Measurements from ENCODE around the gene GPC5. TPM values are rescaled to one million over a fixed set of nuclear protein-coding genes. Genes with fewer than 3 reads are reported as not detected.

GPC5 gene
- total RNA-seq, 1 donor from 2014 or later = 8.7 TPM

GRCh38 chr13:91389186-91389585, 9.2 kb upstream of the GPC5 start:
- H3K9me3 ChIP-seq = no peaks in the 10 kb centered on the region
- H3K4me3 ChIP-seq = no peak overlapping the region
- peaks cover 6% of the 10 kb centered on the region for H3K27me3 ChIP-seq (ENCODE audit: low read depth)
- intact Hi-C loops (cut with DNase I) = no loop called here
- H3K27ac ChIP-seq = no peak overlapping the region
- DNase-seq (no peak), ATAC-seq (peak; percentile 70 to 97)
- H3K36me3 ChIP-seq = no peaks in the 10 kb centered on the region
- TF ChIP-seq, protein P1, sequence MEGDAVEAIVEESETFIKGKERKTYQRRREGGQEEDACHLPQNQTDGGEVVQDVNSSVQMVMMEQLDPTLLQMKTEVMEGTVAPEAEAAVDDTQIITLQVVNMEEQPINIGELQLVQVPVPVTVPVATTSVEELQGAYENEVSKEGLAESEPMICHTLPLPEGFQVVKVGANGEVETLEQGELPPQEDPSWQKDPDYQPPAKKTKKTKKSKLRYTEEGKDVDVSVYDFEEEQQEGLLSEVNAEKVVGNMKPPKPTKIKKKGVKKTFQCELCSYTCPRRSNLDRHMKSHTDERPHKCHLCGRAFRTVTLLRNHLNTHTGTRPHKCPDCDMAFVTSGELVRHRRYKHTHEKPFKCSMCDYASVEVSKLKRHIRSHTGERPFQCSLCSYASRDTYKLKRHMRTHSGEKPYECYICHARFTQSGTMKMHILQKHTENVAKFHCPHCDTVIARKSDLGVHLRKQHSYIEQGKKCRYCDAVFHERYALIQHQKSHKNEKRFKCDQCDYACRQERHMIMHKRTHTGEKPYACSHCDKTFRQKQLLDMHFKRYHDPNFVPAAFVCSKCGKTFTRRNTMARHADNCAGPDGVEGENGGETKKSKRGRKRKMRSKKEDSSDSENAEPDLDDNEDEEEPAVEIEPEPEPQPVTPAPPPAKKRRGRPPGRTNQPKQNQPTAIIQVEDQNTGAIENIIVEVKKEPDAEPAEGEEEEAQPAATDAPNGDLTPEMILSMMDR (IDR thresholded peaks at IDR 0.05) = no peak
- no peaks in the 10 kb centered on the region for H3K4me1 ChIP-seq

- Histone ChIP-seq H3K4me1 (peaks cover 16% of the 10 kb centered on the region), H3K4me3 (no peak overlapping the region), H3K27ac (no peak overlapping the region), H3K27me3 (ENCODE audit: low read depth) (peaks cover 48% of the 10 kb centered on the region), H3K9me3 (no peaks in the 10 kb centered on the region), H3K36me3 (no peaks in the 10 kb centered on the region)
- no peak for DNase-seq
- TF ChIP-seq, protein P1 (IDR thresholded peaks at IDR 0.05) = no peak
- peak in 1 of 2 donors; percentile 59 for ATAC-seq
- intact Hi-C loops (cut with DNase I) = no loop called here
Observed at GRCh38 chr13:91397595-91397994, 826 bp upstream of the GPC5 start.

- no peaks in the 10 kb centered on the region for H3K36me3 ChIP-seq
- TF ChIP-seq, protein P1 (IDR thresholded peaks at IDR 0.05) = no peak
- H3K27me3 ChIP-seq (ENCODE audit: low read depth) = peaks cover 40% of the 10 kb centered on the region
- DNase-seq (no peak), ATAC-seq (peak; percentile 44 to 50)
- no peaks in the 10 kb centered on the region for H3K9me3 ChIP-seq
- peaks cover 16% of the 10 kb centered on the region for H3K4me1 ChIP-seq
- intact Hi-C loops (cut with DNase I) = no loop called here
- H3K27ac ChIP-seq = no peak overlapping the region
- peak overlapping the region; percentile 64 for H3K4me3 ChIP-seq
Observed at GRCh38 chr13:91399189-91400062, 1.0 kb downstream of the GPC5 start.

DNA sequence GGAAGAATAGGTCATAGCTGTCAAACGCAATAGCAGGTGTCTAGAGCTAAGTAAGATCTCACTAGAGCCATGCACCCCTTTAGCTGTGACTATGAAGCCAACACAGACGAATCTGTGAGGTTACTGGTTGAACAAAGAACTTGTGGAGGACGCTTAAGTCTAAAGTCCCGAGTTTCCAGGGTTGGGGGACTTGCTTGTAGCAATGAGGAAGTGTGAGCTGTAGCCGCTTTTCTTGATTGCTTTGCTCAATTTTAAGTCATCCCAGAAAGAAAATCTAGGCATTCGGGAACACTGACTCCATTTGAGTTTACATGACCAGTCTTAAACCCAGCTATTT, 1.6 kb downstream of the GPC5 start:
- Histone ChIP-seq H3K4me1 (peaks cover 16% of the 10 kb centered on the region), H3K27ac (no peak overlapping the region), H3K27me3 (ENCODE audit: low read depth) (peaks cover 37% of the 10 kb centered on the region), H3K36me3 (no peaks in the 10 kb centered on the region), H3K9me3 (no peaks in the 10 kb centered on the region), H3K4me3 (peak overlapping the region; percentile 64)
- no peak for DNase-seq
- peak in 1 of 2 donors; percentile 5 for ATAC-seq
- intact Hi-C loops (cut with DNase I) = no loop called here
- TF ChIP-seq, protein P1 (IDR thresholded peaks at IDR 0.05) = no peak

DNA sequence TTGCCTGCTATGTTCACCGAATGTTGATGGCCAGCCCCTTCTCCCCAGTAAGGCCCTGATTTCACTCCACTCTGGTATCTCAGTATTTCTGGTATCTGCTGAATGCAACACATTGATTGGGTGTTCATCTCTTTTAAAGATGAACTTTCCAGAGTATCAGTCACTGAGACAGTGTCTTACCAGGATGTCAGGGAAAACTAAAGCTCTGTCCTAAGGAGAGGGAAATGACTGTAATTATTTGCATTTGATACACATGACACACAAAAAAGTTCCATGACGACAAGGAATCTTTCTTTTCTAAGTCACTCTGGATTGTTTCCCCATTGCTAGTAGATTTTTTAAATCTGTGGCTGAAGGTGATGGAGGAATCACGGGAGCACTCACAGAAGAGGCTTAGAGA, 2.2 kb downstream of the GPC5 start:
- DNase-seq (no peak), ATAC-seq (no peak)
- no peak overlapping the region for H3K4me3 ChIP-seq

More for the DNA sequence above, 2.2 kb downstream of the GPC5 start:
- Histone ChIP-seq H3K36me3 (no peaks in the 10 kb centered on the region), H3K4me1 (peaks cover 16% of the 10 kb centered on the region), H3K27me3 (ENCODE audit: low read depth) (peaks cover 34% of the 10 kb centered on the region), H3K9me3 (no peaks in the 10 kb centered on the region), H3K27ac (no peak overlapping the region)
- TF ChIP-seq, protein P1 (IDR thresholded peaks at IDR 0.05) = no peak
- intact Hi-C loops (cut with DNase I) = no loop called here
